K562 (cell line): ENCODE data around the gene CELA3A. TPM values are rescaled to one million over a fixed set of nuclear protein-coding genes. Genes with fewer than 3 reads are reported as not detected.
A peak's percentile ranks its signal among the peaks of the same experiment; 100 is the strongest.

Source experiments
- AFF1 ChIP-seq, 2 experiments: fragments of 450-650 bp; IDR thresholded peaks; 2 replicates each; pipeline ENCODE4 v1.6.1; 2018; ENCODE audit warnings: mild to moderate bottlenecking in 2 of 2, low read depth in 1 of 2; ENCODE audit not compliant: partially characterized antibody in 2 of 2
- BACH1 ChIP-seq: fragments of 200-800 bp; sonication (Bioruptor generic); IDR thresholded peaks from 2 replicates; pipeline ENCODE4 v1.6.1; 2016; ENCODE audit warnings: missing genetic modification characterization, missing compliant biosample characterization
- BHLHE40 ChIP-seq: IDR thresholded peaks from 2 replicates; pipeline ENCODE4 v1.6.1; 2011; ENCODE audit warnings: low read length, improper control_type of control experiment
- GABPA ChIP-seq: fragments of 200-800 bp; sonication (Bioruptor generic); conservative IDR thresholded peaks from 2 replicates; pipeline ENCODE4 v1.6.1; 2016; ENCODE audit warnings: low read depth, missing genetic modification characterization, missing compliant biosample characterization
- JUN ChIP-seq, 2 experiments: sonication (generic) in 1 of 2; formaldehyde crosslinking in 1 of 2; IDR thresholded peaks; 2 replicates each; pipeline versions ENCODE4 v1.6.1 to v1.8.0; 2012 to 2022; ENCODE audit warnings: borderline replicate concordance in 2 of 2, mild to moderate bottlenecking in 2 of 2, improper control_type of control experiment in 1 of 2, low read depth in 1 of 2, low read length in 1 of 2, missing genetic modification reagents in 1 of 2
- NR4A1 ChIP-seq, 2 experiments: fragments of 250-450 bp in 1 of 2; fragments of 450-650 bp in 1 of 2; sonication (Bioruptor Pico) in 1 of 2; IDR thresholded peaks; 2 replicates each; pipeline versions ENCODE4 v1.4.0 to v1.6.1; 2016 to 2020; ENCODE audit warnings: mild to moderate bottlenecking in 2 of 2, missing compliant biosample characterization in 1 of 2, missing genetic modification characterization in 1 of 2, moderate library complexity in 1 of 2
- RAD51 ChIP-seq: fragments of 450-650 bp; IDR thresholded peaks from 2 replicates; pipeline ENCODE4 v1.7.1; 2016; ENCODE audit warnings: low read depth, mild to moderate bottlenecking, borderline replicate concordance
- XRCC5 ChIP-seq: fragments of 200-400 bp; formaldehyde crosslinking; IDR thresholded peaks from 2 replicates; pipeline ENCODE4 v1.6.1; 2017; ENCODE audit warnings: low read depth, mild to moderate bottlenecking, low read length
- ZBTB43 ChIP-seq: sonication (generic); formaldehyde crosslinking; IDR thresholded peaks from 2 replicates; pipeline ENCODE4 v1.8.0; 2023; ENCODE audit warnings: mild to moderate bottlenecking, missing genetic modification reagents
- ZNF324 ChIP-seq: fragments of 250-450 bp; sonication (Bioruptor Pico); IDR thresholded peaks from 2 replicates; pipeline ENCODE4 v1.4.0; 2020; ENCODE audit warnings: mild to moderate bottlenecking
- ZNF449 ChIP-seq: fragments of 250-450 bp; sonication (Bioruptor Pico); IDR thresholded peaks from 2 replicates; pipeline ENCODE4 v1.8.0; 2022; ENCODE audit warnings: moderate library complexity, mild to moderate bottlenecking, inconsistent platforms
- ZNF639 ChIP-seq, 2 experiments: fragments of 200-800 bp in 1 of 2; sonication (Bioruptor generic) in 1 of 2; sonication (generic) in 1 of 2; formaldehyde crosslinking in 1 of 2; IDR thresholded peaks in 1 of 2; conservative IDR thresholded peaks in 1 of 2; 2 replicates each; pipeline versions ENCODE4 v1.5.0 to v1.6.1; 2016 to 2020; ENCODE audit warnings: missing compliant biosample characterization in 1 of 2, missing genetic modification characterization in 1 of 2, missing genetic modification reagents in 1 of 2
- polyA plus RNA-seq, 8 experiments: library from polyadenylated mRNA; depleted of rRNA in 4 of 8; stranded (reverse) in 5 of 8; unstranded in 3 of 8; fragments of >200 nt; fragmentation: Nextera tagmentation in 2 of 8; fragmentation: Illumina TruSeq in 1 of 8; extraction: Ambion mirVana in 2 of 8; extraction: Trizol in 1 of 8; gene quantifications; 2 replicates each; pipeline versions ENCODE4 v1.2.1 to v1.2.3, GENCODE V29; 2011 to 2014; ENCODE audit warnings: inconsistent platforms in 1 of 8, missing spikeins in 1 of 8
- total RNA-seq, 7 experiments: library from RNA; depleted of rRNA in 6 of 7; stranded (reverse); fragments of >200 nt in 6 of 7; fragmentation: Illumina TruSeq in 2 of 7; extraction: Trizol in 2 of 7; gene quantifications; 2 replicates each; pipeline versions ENCODE4 v1.2.1 to v1.2.3, GENCODE V29; 2011 to 2021; ENCODE audit warnings: low replicate concordance in 1 of 7
- TF ChIP-seq, protein P1 (sequence below): fragments of 450-650 bp; IDR thresholded peaks from 2 replicates; pipeline ENCODE4 v1.6.1; 2016

Gene CELA3A
- total and polyA plus RNA-seq, 9 of the 15 experiments (the other 6 are each of a cell fraction or from before 2014, with no cell fraction given) = 5.4 TPM; not detected in 8

DNA sequence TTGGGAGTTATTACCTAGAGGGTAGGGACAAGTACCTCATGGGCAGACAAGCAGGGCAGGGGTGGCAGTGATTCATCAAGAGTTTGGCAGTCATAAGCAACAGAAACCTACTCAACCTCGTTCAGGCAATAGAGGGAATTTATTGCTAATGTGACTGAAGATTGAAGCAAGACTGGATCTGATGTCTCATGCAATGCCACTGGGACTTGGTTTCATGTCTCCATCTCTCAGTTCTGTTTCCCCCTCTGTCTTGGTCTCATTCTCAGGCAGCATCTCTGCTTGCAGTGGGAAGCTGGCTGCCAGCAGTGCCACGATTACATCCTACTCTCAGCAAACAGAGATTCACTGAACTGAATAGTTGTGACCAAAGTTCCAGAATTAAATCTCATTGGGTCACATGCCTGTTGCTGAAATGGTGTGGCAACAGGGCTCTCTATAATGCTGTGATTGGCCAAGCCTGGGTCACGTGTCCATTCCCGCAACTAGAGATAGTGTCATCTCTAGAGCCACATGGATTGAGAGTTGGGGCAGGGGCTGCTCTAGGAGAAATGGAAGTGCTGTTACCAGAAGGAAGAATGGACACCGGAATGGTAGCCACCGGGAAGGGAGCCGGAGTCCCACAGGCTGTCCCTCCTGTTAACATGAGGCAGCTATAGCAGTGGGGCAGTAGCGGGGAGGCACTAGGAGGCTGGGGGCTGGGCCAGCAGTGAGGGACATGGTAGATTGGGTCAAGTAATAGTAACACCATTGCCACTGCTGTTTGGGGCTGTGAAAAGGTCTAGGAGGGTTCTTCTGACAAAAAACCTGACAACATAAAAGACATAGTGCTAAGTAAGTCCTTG, 47.1 kb downstream of the CELA3A start (continued):
- no peak for TF ChIP-seq ZBTB43 (CRISPR knock-in tag)
- peak; percentile 16; the same call in 1 of the 2 replicates for TF ChIP-seq GABPA
- TF ChIP-seq ZNF639 (CRISPR knock-in tag; conservative IDR thresholded peaks at IDR 0.05 in 1 of 2, IDR thresholded peaks at IDR 0.05 in 1 of 2) = peak in 1 of 2 experiments; percentile 50; a peak in 1 of 4 replicates
- peak; percentile 5; the same call in 1 of the 2 replicates for TF ChIP-seq ZNF324 (CRISPR knock-in tag)
- peak; percentile 80; the same call in 1 of the 2 replicates for TF ChIP-seq JUN (IDR thresholded peaks at IDR 0.05; ENCODE audit: borderline replicate concordance, low read depth, low read length)
- no peak for TF ChIP-seq JUN (CRISPR knock-in tag; IDR thresholded peaks at IDR 0.05; ENCODE audit: borderline replicate concordance)
- TF ChIP-seq, protein P1, sequence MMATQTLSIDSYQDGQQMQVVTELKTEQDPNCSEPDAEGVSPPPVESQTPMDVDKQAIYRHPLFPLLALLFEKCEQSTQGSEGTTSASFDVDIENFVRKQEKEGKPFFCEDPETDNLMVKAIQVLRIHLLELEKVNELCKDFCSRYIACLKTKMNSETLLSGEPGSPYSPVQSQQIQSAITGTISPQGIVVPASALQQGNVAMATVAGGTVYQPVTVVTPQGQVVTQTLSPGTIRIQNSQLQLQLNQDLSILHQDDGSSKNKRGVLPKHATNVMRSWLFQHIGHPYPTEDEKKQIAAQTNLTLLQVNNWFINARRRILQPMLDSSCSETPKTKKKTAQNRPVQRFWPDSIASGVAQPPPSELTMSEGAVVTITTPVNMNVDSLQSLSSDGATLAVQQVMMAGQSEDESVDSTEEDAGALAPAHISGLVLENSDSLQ = peak; percentile 16; the same call in 1 of the 2 replicates
- TF ChIP-seq NR4A1 (CRISPR knock-in tag; IDR thresholded peaks at IDR 0.05) = 0 out of 2 replicates have a peak, but pooled peaks have one; percentile 25
- TF ChIP-seq NR4A1 (tag; IDR thresholded peaks at IDR 0.05) = peak; percentile 75
- TF ChIP-seq RAD51 = peak; percentile 99
- TF ChIP-seq AFF1 (IDR thresholded peaks at IDR 0.05; ENCODE audit: low read depth in 1 of 2, partially characterized antibody in 2 of 2) = peak in 1 of 2 experiments; percentile 40
- TF ChIP-seq ZNF449 (CRISPR knock-in tag) = 0 out of 2 replicates have a peak, but pooled peaks have one; percentile 6
- TF ChIP-seq BACH1 (tag) = peak; percentile 64; the same call in 1 of the 2 replicates
- 0 out of 2 replicates have a peak, but pooled peaks have one; percentile 16 for TF ChIP-seq XRCC5
- TF ChIP-seq BHLHE40 = peak; percentile 80
